ENCODE data around the gene STOML1.

Gene STOML1

GRCh38 chr15:73984208-73984979 is 7.7 kb downstream of the STOML1 start:
- no peak for TF ChIP-seq POLR2AphosphoS5 (IDR thresholded peaks at IDR 0.05; ENCODE audit: low read depth, low read length)
- no peak for TF ChIP-seq TAF1 (IDR thresholded peaks at IDR 0.05; ENCODE audit: borderline replicate concordance, insufficient read depth, low read length)
- no peak for TF ChIP-seq SIN3A (IDR thresholded peaks at IDR 0.05; ENCODE audit: borderline replicate concordance, insufficient read depth, low read length)
- TF ChIP-seq REST (IDR thresholded peaks at IDR 0.05; ENCODE audit: insufficient read depth in 1 of 2, low read depth in 2 of 2, low read length in 2 of 2), result no peak
- no peak for TF ChIP-seq FOXP2 (optimal IDR thresholded peaks at IDR 0.05; ENCODE audit: borderline replicate concordance, extremely low read depth, extremely low read length, insufficient read depth)

GRCh38 chr15:73983773-73984172 is 8.3 kb downstream of the STOML1 start:
- TF ChIP-seq SIN3A (IDR thresholded peaks at IDR 0.05; ENCODE audit: borderline replicate concordance, insufficient read depth, low read length) (no peak), TAF1 (IDR thresholded peaks at IDR 0.05; ENCODE audit: borderline replicate concordance, insufficient read depth, low read length) (no peak), POLR2AphosphoS5 (IDR thresholded peaks at IDR 0.05; ENCODE audit: low read depth, low read length) (no peak), FOXP2 (optimal IDR thresholded peaks at IDR 0.05; ENCODE audit: borderline replicate concordance, extremely low read depth, extremely low read length, insufficient read depth) (no peak), REST (IDR thresholded peaks at IDR 0.05; ENCODE audit: insufficient read depth in 1 of 2, low read depth in 2 of 2, low read length in 2 of 2) (no peak)

- TF ChIP-seq SIN3A (IDR thresholded peaks at IDR 0.05; ENCODE audit: borderline replicate concordance, insufficient read depth, low read length), result no peak
- TF ChIP-seq REST (IDR thresholded peaks at IDR 0.05; ENCODE audit: insufficient read depth in 1 of 2, low read depth in 2 of 2, low read length in 2 of 2), result no peak
- TF ChIP-seq TAF1 (IDR thresholded peaks at IDR 0.05; ENCODE audit: borderline replicate concordance, insufficient read depth, low read length), result no peak
- TF ChIP-seq POLR2AphosphoS5 (IDR thresholded peaks at IDR 0.05; ENCODE audit: low read depth, low read length), result no peak
- no peak for TF ChIP-seq FOXP2 (optimal IDR thresholded peaks at IDR 0.05; ENCODE audit: borderline replicate concordance, extremely low read depth, extremely low read length, insufficient read depth)
Measured at GRCh38 chr15:73983211-73983727, 8.8 kb downstream of the STOML1 start.

DNA sequence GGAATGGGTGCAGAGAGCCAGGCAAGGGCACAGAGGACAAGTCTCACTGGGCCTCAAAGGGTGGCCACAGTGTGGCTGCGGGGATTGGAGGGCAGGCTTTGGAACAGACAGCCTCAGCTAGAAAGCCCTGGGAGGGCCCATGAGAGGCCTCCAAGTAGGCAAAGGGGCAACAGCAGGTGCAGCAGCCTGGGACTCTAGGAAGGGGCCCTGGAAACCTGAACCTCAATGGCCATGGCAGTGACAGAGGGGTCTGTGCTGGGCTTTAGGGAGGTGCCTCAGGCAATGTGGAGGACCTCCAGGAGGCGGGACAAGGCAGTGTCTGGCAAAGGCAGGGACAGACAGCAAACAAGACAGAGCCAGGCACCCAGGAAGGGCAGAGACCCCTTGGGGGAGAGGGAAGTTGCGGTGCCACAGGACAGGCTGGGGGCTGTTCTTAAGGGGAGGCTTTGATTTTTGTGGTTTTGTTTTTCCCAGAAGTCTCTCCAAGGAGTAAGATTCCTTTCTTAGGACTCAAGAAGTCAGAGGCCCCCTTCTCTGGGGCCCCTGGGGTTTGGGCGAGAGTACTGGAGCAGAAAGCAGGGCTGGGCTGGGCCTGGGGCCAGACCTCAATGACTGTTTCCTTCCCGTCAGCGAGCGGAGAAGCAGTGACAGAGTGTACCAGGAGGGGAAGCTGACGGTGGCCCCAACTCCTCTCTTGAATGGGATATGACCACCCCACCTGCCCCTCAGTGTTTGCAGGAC is 9.7 kb downstream of the STOML1 start:
- no peak for TF ChIP-seq TAF1 (IDR thresholded peaks at IDR 0.05; ENCODE audit: borderline replicate concordance, insufficient read depth, low read length)
- TF ChIP-seq POLR2AphosphoS5 (IDR thresholded peaks at IDR 0.05; ENCODE audit: low read depth, low read length), result no peak
- TF ChIP-seq SIN3A (IDR thresholded peaks at IDR 0.05; ENCODE audit: borderline replicate concordance, insufficient read depth, low read length), result no peak
- TF ChIP-seq REST (IDR thresholded peaks at IDR 0.05; ENCODE audit: insufficient read depth in 1 of 2, low read depth in 2 of 2, low read length in 2 of 2), result no peak
- TF ChIP-seq FOXP2 (optimal IDR thresholded peaks at IDR 0.05; ENCODE audit: borderline replicate concordance, extremely low read depth, extremely low read length, insufficient read depth), result no peak

All from PFSK-1 (cell line).